Hepatocyte (in vitro differentiated cells): ENCODE measurements around the gene PLCB4.

Experiments used
- CTCF ChIP-seq: fragments of 200-600 bp; sonication (generic); IDR thresholded peaks from 2 replicates; pipeline ENCODE4 v1.5.1; 2016; ENCODE audit warnings: antibody characterized with exemption, mild to moderate bottlenecking; ENCODE audit not compliant: poor library complexity
- EZH2 ChIP-seq: fragments of 200-600 bp; sonication (generic); IDR thresholded peaks from 2 replicates; pipeline ENCODE4 v1.6.1; 2016; ENCODE audit warnings: antibody characterized with exemption, mild to moderate bottlenecking, borderline replicate concordance
- EZH2phosphoT487 ChIP-seq: fragments of 200-600 bp; sonication (generic); IDR thresholded peaks from one replicate; pipeline ENCODE4 v1.6.1; 2018; ENCODE audit warnings: antibody characterized with exemption, mild to moderate bottlenecking, low read depth, moderate library complexity; ENCODE audit not compliant: unreplicated experiment, severe bottlenecking

- TF ChIP-seq CTCF = no peak
- no peak for TF ChIP-seq EZH2
- no peak for TF ChIP-seq EZH2phosphoT487
Measured at GRCh38 chr20:9110916-9111432, 42.1 kb downstream of the PLCB4 start.
